ENCODE measurements around the gene SLC9A9. TPM values are rescaled to one million over a fixed set of nuclear protein-coding genes. Genes with fewer than 3 reads are reported as not detected.

The SLC9A9 gene
- polyA plus RNA-seq, 1 donor from 2014 or later, result 0.54 TPM

DNA sequence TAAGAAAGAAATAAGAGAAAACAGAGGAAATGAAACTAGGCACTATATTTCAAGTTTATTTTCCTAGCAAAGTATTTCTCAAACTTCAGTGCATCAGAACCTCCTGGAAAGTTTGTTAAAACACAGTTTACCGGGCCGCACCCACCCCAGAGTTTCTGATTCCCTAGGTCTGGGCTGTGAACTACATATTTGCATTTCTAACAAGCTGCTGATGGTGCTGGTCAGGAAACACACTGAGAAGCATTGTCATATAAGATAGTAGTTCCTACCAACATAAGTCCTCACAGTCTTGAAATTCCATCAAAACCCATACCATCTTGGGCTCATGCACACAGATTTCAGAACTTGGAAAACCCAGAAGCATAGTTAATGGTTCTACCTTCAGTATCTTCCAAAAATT is 8.3 kb downstream of the SLC9A9 start:
- Histone ChIP-seq H3K9ac (ENCODE audit: low read length) (no peak overlapping the region), H3K4me3 (ENCODE audit: low read length) (no peak overlapping the region), H3K27me3 (ENCODE audit: insufficient read depth, low read depth, low read length) (no peaks in the 10 kb centered on the region), H3F3A (ENCODE audit: insufficient read depth, low read length, poor library complexity, severe bottlenecking) (no peaks in the 10 kb centered on the region), H3K36me3 (ENCODE audit: insufficient read depth, low read length) (no peaks in the 10 kb centered on the region), H2AFZ (ENCODE audit: low read depth, low read length) (no peak overlapping the region), H3K79me2 (replicated peaks; ENCODE audit: insufficient read depth, low read length) (no peaks in the 10 kb centered on the region), H3K4me2 (ENCODE audit: low read length) (no peak overlapping the region), H4K20me1 (ENCODE audit: insufficient read depth) (no peaks in the 10 kb centered on the region), H3K9me3 (ENCODE audit: low read length) (no peaks in the 10 kb centered on the region), H3K9me2 (ENCODE audit: insufficient read depth, low read length) (no peaks in the 10 kb centered on the region), H3K27ac (ENCODE audit: low read length) (no peak overlapping the region)
- TF ChIP-seq EP300 (conservative IDR thresholded peaks at IDR 0.05; ENCODE audit: poor library complexity, severe bottlenecking) (no peak), TAF1 (IDR thresholded peaks at IDR 0.05; ENCODE audit: low read depth) (no peak), MXI1 (conservative IDR thresholded peaks at IDR 0.05; ENCODE audit: poor library complexity, severe bottlenecking) (no peak), EZH2 (IDR thresholded peaks at IDR 0.05; ENCODE audit: borderline replicate concordance, insufficient read depth, low read length, poor library complexity, severe bottlenecking) (no peak), SMC3 (conservative IDR thresholded peaks at IDR 0.05; ENCODE audit: poor library complexity) (no peak), POLR2AphosphoS5 (IDR thresholded peaks at IDR 0.05) (no peak), RAD21 (conservative IDR thresholded peaks at IDR 0.05) (no peak)
- TF ChIP-seq, protein P1, sequence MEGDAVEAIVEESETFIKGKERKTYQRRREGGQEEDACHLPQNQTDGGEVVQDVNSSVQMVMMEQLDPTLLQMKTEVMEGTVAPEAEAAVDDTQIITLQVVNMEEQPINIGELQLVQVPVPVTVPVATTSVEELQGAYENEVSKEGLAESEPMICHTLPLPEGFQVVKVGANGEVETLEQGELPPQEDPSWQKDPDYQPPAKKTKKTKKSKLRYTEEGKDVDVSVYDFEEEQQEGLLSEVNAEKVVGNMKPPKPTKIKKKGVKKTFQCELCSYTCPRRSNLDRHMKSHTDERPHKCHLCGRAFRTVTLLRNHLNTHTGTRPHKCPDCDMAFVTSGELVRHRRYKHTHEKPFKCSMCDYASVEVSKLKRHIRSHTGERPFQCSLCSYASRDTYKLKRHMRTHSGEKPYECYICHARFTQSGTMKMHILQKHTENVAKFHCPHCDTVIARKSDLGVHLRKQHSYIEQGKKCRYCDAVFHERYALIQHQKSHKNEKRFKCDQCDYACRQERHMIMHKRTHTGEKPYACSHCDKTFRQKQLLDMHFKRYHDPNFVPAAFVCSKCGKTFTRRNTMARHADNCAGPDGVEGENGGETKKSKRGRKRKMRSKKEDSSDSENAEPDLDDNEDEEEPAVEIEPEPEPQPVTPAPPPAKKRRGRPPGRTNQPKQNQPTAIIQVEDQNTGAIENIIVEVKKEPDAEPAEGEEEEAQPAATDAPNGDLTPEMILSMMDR (IDR thresholded peaks at IDR 0.05; ENCODE audit: poor library complexity, severe bottlenecking), result no peak
- TF ChIP-seq, protein P2, sequence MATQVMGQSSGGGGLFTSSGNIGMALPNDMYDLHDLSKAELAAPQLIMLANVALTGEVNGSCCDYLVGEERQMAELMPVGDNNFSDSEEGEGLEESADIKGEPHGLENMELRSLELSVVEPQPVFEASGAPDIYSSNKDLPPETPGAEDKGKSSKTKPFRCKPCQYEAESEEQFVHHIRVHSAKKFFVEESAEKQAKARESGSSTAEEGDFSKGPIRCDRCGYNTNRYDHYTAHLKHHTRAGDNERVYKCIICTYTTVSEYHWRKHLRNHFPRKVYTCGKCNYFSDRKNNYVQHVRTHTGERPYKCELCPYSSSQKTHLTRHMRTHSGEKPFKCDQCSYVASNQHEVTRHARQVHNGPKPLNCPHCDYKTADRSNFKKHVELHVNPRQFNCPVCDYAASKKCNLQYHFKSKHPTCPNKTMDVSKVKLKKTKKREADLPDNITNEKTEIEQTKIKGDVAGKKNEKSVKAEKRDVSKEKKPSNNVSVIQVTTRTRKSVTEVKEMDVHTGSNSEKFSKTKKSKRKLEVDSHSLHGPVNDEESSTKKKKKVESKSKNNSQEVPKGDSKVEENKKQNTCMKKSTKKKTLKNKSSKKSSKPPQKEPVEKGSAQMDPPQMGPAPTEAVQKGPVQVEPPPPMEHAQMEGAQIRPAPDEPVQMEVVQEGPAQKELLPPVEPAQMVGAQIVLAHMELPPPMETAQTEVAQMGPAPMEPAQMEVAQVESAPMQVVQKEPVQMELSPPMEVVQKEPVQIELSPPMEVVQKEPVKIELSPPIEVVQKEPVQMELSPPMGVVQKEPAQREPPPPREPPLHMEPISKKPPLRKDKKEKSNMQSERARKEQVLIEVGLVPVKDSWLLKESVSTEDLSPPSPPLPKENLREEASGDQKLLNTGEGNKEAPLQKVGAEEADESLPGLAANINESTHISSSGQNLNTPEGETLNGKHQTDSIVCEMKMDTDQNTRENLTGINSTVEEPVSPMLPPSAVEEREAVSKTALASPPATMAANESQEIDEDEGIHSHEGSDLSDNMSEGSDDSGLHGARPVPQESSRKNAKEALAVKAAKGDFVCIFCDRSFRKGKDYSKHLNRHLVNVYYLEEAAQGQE (IDR thresholded peaks at IDR 0.05; ENCODE audit: borderline replicate concordance), result no peak

DNA sequence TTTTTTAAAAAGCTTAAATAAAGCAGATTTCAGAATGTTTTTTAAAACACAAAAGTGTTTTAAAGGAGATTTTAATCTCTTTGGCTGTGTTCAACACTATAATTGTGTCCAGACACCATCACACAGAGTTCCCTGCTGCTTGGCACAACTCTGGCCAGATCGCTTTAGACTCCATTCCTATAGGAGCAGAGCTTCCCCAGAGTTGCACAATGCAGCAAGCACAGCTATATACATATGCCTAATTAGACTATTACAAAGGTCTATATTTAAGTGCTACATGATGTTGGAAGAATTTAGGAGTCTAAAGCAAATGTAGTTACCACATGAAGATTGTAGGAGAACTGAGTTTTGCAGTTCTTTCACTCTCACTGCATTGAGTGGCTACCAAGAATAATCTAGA is 11.2 kb downstream of the SLC9A9 start:
- H4K20me1 ChIP-seq (ENCODE audit: insufficient read depth), result no peaks in the 10 kb centered on the region
- no peaks in the 10 kb centered on the region for H3K9me3 ChIP-seq (ENCODE audit: low read length)
- no peak overlapping the region for H2AFZ ChIP-seq (ENCODE audit: low read depth, low read length)
- no peak overlapping the region for H3K4me3 ChIP-seq (ENCODE audit: low read length)
- H3K4me2 ChIP-seq (ENCODE audit: low read length), result no peak overlapping the region
- H3K27ac ChIP-seq (ENCODE audit: low read length), result no peak overlapping the region
- H3K79me2 ChIP-seq (replicated peaks; ENCODE audit: insufficient read depth, low read length), result no peaks in the 10 kb centered on the region
- no peaks in the 10 kb centered on the region for H3K36me3 ChIP-seq (ENCODE audit: insufficient read depth, low read length)
- no peak overlapping the region for H3K9ac ChIP-seq (ENCODE audit: low read length)
- H3F3A ChIP-seq (ENCODE audit: insufficient read depth, low read length, poor library complexity, severe bottlenecking), result no peaks in the 10 kb centered on the region
- no peaks in the 10 kb centered on the region for H3K9me2 ChIP-seq (ENCODE audit: insufficient read depth, low read length)
- no peak for TF ChIP-seq POLR2AphosphoS5 (IDR thresholded peaks at IDR 0.05)
- no peak for TF ChIP-seq MXI1 (conservative IDR thresholded peaks at IDR 0.05; ENCODE audit: poor library complexity, severe bottlenecking)
- TF ChIP-seq RAD21 (conservative IDR thresholded peaks at IDR 0.05), result no peak
- no peak for TF ChIP-seq SMC3 (conservative IDR thresholded peaks at IDR 0.05; ENCODE audit: poor library complexity)
- TF ChIP-seq, protein P1 (IDR thresholded peaks at IDR 0.05; ENCODE audit: poor library complexity, severe bottlenecking), result no peak
- no peak for TF ChIP-seq EP300 (conservative IDR thresholded peaks at IDR 0.05; ENCODE audit: poor library complexity, severe bottlenecking)
- TF ChIP-seq TAF1 (IDR thresholded peaks at IDR 0.05; ENCODE audit: low read depth), result no peak
- TF ChIP-seq, protein P2 (IDR thresholded peaks at IDR 0.05; ENCODE audit: borderline replicate concordance), result no peak
- H3K27me3 ChIP-seq (ENCODE audit: insufficient read depth, low read depth, low read length), result no peaks in the 10 kb centered on the region
